Stimulated activated CD8-positive, alpha-beta memory T cell treated with anti-CD3 and anti-CD28 coated beads, Interleukin-2, amount 100 ng/mL, for 1 hour (primary cell): ENCODE measurements around the gene AK9.
"Not testable (repeated sequence)": the region's sequence is repeated elsewhere in the genome, so short reads cannot be mapped to it uniquely, and the experiment has no call there.

Experiments
- DNase-seq, 2 donors: peaks; one replicate each; pipeline ENCODE4 v3.0.0-alpha.2; 2020; ENCODE audit warnings: low read depth in 2 of 2

The AK9 gene

DNA sequence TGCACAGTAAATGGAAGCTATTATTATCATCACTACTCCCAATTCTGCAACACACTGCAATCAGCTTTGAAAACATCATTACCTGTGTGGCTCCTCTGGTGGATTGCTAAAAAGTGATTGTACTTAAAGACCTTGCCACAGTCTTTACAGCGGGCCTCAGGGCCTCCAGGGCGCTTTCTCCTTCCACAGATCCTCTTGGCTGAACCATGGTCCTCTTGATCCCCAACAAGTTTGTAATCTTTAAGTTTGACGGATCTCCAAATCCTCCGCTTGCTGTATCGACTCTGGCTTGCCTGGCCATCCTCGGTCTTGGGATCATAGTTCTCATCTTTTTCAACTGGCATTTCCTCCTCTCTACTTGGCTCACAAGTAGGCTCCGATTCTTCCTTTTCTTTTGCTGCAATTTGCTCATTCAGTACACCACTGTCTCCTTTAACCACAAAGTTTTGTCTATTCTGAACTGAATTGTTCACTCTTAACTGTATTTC, 210.0 kb downstream of the AK9 start:
- no peak for DNase-seq

DNA sequence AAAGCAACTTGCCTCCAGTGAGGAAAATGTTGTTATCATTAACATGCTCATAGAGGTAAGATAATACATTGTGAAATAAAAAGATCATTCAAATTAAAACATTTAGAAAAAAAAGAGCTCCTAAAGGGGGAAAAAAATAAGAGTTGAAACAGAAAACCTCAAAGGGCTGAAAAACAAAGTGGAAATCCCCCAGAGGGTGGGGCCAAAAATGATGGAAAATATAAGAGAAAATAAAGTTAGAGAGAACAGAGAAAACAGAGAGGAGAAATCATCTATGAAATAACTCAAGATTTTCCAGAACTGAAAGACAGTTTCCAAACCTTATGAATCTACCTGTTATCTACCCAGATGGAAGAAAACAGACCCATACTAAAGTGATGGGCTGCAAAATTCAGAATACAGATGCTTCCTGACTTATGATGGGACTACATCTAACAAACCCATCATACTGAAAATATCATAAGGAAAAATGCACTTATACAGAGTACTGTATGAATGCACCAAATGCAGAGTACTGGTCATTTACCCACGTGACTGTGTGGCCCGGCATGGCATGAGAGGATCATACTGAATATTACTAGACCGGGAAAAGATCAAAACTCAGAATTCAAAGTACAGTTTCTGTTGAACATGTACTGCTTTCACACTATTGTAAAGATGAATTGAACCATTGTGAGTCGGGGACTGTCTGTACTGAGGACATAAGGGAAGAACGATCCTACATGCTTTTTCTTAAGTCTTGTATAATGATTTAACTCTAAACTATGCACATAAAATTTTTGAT, 212.0 kb downstream of the AK9 start:
- DNase-seq = no peak

GRCh38 chr6:109478222-109478805, 212.7 kb downstream of the AK9 start:
- DNase-seq = no peak

- no peak for DNase-seq
Observed at GRCh38 chr6:109477725-109478124, 213.3 kb downstream of the AK9 start.

- no peak for DNase-seq
Observed at GRCh38 chr6:109477184-109477583, 213.8 kb downstream of the AK9 start.

DNA sequence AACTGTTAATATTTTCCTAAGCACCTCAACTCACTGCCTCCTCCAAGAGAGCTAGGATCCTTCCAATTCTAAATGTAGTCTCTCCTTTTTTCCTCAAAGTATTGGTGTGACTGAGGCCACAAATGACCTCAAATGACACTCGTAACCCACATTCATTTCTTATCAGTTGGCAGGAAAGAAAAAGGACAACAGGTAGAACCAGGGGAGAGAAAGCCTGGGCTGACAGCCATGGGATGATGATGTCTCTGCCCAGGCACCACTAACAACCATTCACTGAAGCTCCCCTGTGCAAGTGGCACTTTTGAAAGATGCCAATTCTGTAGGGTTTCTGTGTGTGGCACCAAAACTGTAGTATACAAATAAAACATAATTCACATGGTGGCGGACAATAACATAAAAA, 215.4 kb downstream of the AK9 start:
- no peak for DNase-seq

DNA sequence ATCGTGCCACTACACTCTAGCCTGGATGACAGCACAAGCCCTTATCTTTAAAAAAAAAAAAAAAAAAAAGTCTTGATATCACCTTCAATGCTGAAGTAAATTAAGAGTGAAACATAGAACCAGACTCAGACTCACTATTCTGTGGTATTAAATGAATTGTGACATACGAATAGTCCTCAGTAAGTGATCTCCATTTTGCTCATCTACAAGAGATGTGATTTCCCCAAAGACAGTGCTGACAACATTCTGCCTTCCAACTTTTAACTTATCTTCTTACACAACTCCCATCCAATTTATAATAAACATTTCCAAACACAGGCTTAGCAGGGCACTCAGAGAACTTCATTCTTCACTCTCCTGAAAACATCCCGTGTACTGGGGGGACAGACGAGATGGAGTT, 216.0 kb downstream of the AK9 start:
- DNase-seq = no peak

GRCh38 chr6:109473120-109473519, 217.9 kb downstream of the AK9 start:
- no peak for DNase-seq

DNA sequence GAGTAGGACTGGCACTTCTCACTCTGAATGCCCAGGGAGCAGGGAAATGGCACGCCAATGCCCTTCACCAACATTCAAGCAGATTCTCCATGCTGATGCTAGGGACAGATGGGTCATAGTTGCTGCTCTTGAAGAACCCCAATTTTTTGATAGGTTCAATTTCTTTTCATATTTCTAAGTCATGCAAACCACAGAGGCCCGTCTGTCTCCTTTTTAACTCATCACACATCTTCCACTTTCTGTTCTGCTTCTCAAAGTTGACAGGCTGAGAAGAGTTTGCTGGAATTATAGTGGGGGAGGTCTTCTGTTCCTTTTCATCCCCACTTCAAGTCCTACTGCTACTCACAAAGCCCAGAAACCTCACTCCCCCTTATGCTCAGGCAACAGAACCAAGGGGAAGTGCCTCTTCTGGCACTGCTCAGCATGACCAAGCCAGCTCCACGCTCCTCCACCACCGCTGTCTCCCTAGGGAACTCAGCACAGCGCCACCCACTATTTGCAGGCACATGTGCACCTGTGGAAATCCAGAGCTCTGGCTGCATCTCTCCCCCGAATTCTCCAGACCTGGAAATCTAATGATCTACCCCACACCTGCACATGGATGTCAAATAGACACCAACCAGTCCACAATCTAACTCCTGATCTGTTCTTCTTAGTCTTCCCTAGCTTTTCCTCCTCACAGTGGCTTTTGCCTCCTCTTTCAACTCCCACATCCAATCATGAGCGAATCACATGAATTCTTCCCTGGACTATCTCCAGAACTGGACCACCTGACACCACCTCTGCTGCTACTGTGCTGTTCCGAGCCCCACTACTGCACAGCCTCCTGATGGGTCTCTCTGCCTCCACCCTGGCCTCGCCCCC, 218.6 kb downstream of the AK9 start:
- no peak for DNase-seq

DNA sequence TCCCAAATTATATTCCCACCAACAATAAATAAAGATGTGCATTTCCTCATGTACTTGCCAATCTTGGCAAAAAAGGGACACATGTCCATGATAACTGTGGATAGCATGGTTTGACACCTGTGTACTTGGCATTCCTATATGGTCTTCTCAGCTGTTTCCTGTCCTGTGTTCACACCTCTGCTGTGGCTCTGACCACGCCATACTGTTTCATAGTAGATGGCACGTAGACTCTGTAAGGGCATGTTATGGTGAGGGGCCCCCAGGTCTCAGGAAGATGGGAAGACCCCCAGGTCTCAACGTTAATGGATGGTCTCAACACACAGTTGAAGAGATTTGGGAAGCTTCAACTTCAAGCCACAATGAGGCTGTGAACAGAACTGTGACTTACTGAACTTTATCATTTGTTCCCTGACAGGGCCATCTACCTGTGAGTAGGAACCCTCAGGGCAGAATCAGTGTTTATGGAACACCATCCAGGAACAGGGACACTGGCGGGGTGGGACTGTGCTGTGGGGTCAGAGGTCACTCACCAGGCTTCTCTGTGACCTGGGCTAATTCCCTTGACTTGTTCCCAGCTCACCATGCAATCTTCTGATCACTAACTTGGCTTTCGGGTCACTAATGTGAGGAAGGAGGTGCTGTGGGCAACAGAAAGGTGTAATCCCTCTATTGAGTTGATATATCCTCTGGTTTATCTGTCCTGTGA, 219.7 kb downstream of the AK9 start:
- DNase-seq = no peak

- DNase-seq = no peak
Observed at GRCh38 chr6:109469591-109470189, 221.3 kb downstream of the AK9 start.

DNA sequence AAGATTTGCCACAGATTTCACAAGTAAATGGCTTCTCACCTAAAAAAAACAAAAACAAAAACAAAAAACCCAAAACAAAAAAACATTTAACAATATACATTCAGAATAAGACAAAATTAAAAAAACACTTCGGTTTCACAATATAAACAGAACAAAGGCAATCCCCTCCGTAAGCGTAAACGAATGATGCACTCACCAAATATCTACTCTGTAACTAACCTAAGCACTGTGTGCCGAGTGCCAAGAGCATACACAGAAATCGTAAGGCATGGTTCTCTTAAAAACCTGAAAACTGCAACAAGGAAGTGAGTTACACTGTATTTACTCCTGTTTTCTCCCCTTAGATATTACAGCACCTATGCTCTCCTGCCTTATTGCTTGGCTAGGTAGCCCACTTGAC, 223.3 kb downstream of the AK9 start:
- DNase-seq = no peak

DNA sequence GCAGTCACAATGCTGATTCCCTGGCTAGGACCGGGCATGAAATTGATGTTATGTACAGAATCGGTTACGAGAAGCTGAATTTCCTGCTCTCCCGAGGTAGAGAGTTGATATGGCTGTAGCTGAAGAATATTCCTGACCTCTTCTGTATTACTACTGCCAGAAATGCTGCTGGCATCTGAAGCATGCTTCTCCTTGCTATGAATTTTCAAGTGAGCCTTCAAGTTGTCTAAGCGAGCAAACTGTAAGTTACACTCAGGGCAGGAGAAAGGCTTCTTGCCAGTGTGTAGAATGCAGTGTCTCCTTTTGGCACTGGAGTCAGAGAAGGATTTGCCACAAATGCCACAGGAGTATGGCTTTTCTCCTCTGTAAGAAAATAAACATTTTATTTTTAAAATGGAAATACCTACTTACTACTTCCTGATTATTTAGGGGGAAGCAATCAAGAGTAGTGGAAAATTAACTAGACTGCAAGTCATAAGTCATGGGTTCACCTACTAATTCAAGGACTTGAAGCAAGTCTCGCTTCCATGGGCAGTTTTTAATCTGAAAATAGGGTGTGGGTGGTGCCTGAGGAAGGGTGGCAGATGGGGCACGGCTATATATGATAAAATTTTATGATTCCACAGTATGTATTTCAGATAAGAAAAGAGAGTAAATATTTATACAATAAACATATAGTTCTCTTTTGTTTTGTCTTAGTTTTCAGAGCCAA, 224.6 kb downstream of the AK9 start:
- no peak for DNase-seq

- DNase-seq = no peak
Observed at GRCh38 chr6:109465772-109466171, 225.2 kb downstream of the AK9 start.

- no peak for DNase-seq
Observed at GRCh38 chr6:109461733-109462526, 229.1 kb downstream of the AK9 start.

DNA sequence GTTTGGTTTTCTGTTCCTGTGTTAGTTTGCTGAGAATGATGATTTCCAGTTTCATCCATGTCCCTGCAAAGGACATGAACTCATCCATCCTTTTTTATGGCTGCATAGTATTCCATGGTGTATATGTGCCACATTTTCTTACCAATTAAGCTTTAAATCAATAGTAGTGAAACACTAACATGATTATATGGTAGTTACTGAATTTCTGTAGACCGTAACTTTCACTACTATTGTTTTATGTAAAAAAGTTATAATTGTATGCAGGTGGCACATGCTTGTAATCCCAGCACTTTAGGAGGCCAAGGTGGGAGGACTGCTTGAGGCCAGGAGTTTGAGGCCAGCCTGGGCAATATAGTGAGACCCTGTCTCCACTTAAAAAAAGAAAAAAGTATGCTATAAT, 229.8 kb downstream of the AK9 start:
- DNase-seq = not testable (repeated sequence)

- no peak for DNase-seq
Observed at GRCh38 chr6:109460161-109460829, 230.7 kb downstream of the AK9 start.

GRCh38 chr6:109458774-109459531, 232.0 kb downstream of the AK9 start:
- DNase-seq = no peak

DNA sequence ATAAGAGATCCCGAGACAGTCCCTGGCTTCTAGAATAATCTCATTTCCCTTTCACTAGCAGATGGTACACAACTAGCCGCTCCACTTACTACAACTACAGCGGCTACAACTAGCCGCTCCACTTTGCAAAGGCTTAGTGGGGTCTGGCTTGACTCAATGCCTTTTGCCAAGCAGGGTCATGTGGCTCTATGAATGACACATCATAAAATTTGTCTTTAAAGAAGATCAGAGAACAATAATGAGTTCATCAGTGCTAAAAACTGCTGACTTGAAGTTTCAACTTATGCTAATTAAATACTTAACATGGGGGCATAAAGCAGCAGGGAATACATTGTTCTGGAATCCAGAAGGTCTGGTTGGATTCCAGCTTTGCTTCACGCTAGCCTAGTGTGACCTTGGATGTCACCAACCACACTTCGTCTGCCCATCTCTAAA, 233.4 kb downstream of the AK9 start:
- no peak for DNase-seq
